ENCODE results near the gene GNMT. TPM values are rescaled to one million over a fixed set of nuclear protein-coding genes. Genes with fewer than 3 reads are reported as not detected.

The GNMT gene
- total and polyA plus RNA-seq, 9 of the 15 experiments (the other 6 are each of a cell fraction or from before 2014, with no cell fraction given), result 0.11 to 0.29 (median 0.15) TPM; not detected in 6

GRCh38 chr6:42989923-42990322 lies 29.4 kb downstream of the GNMT start:
- no TSS peak for BruUV-seq (replicated peaks)
- no peak overlapping the region for H3K4me2 ChIP-seq (ENCODE audit: insufficient read depth, low read length)
- ChIA-PET POLR2A (interaction anchor here (1.2 kb wide), 1 partner anchor 184 kb away, joined by 3 read pairs; no protein-coding TSS in a partner anchor), CTCF (ENCODE audit: low intra/inter-chr PET ratio) (no interaction called here)
- H3K4me1 ChIP-seq (replicated peaks in 1 of 2; ENCODE audit: control insufficient read depth in 2 of 2, insufficient read depth in 2 of 2, low read length in 2 of 2), result peaks cover 27 to 30% of the 10 kb centered on the region in 2 experiments
- H2AFZ ChIP-seq (ENCODE audit: low read depth, low read length), result no peak overlapping the region
- FAIRE-seq (no peak), DNase-seq (ENCODE audit: extremely low read depth in 1 of 4, low spot score in 3 of 4) (no peak), ATAC-seq (no peak)
- H3K9me3 ChIP-seq (replicated peaks; ENCODE audit: control insufficient read depth, insufficient read depth, low read depth, low read length), result no peaks in the 10 kb centered on the region
- peaks cover 26% of the 10 kb centered on the region for H3K79me2 ChIP-seq (ENCODE audit: control insufficient read depth, insufficient read depth, low read length)
- WGBS (ENCODE audit: insufficient coverage, low coverage, missing lambda C conversion rate), result 78% methylated on average over 5 of the region's 5 CpGs
- peaks cover 45% of the 10 kb centered on the region for H3K36me3 ChIP-seq (ENCODE audit: control insufficient read depth, insufficient read depth, low read length)
- in situ Hi-C loops (cut with MboI) (no loop called here), intact Hi-C loops (cut with micrococcal nuclease) (no loop called here)
- no peak overlapping the region for H3K9ac ChIP-seq (ENCODE audit: insufficient read depth in 1 of 2, low read depth in 2 of 2, low read length in 2 of 2)
- H3K9me1 ChIP-seq (ENCODE audit: control insufficient read depth, insufficient read depth, low read length), result peaks cover 12% of the 10 kb centered on the region
- peaks cover 11% of the 10 kb centered on the region for H4K20me1 ChIP-seq (replicated peaks; ENCODE audit: control insufficient read depth, insufficient read depth, low read length)
- H3K4me3 ChIP-seq, result no peak overlapping the region
- no peaks in the 10 kb centered on the region for H3K27me3 ChIP-seq (ENCODE audit: control insufficient read depth in 2 of 2, insufficient read depth in 2 of 2, low read length in 2 of 2)
- H3K27ac ChIP-seq (ENCODE audit: extremely low read depth, low read depth, low read length), result no peak overlapping the region
- TF ChIP-seq BDP1 (IDR thresholded peaks at IDR 0.05; ENCODE audit: insufficient read depth, insufficient read length), result no peak
- TF ChIP-seq ZNF398 (CRISPR knock-in tag; IDR thresholded peaks at IDR 0.05), result no peak
- no peak for TF ChIP-seq ZNF699 (CRISPR knock-in tag; IDR thresholded peaks at IDR 0.05; ENCODE audit: insufficient replicate concordance)
- TF ChIP-seq NR2F6 (CRISPR knock-in tag; IDR thresholded peaks at IDR 0.05), result no peak
- TF ChIP-seq SRSF7 (optimal IDR thresholded peaks at IDR 0.05; ENCODE audit: low read depth, low read length), result no peak
- no peak for TF ChIP-seq ZBTB12 (CRISPR knock-in tag; IDR thresholded peaks at IDR 0.05)
- no peak for TF ChIP-seq BCOR (IDR thresholded peaks at IDR 0.05)
- no peak for TF ChIP-seq MIER1 (IDR thresholded peaks at IDR 0.05; ENCODE audit: low read depth)
- TF ChIP-seq ZNF561 (CRISPR knock-in tag; conservative IDR thresholded peaks at IDR 0.05), result no peak
- TF ChIP-seq ZNF589 (CRISPR knock-in tag; IDR thresholded peaks at IDR 0.05; ENCODE audit: low read depth), result no peak
- no peak for TF ChIP-seq KDM5B (IDR thresholded peaks at IDR 0.05; ENCODE audit: insufficient replicate concordance, low read depth, low read length)
- no peak for TF ChIP-seq CHD4 (IDR thresholded peaks at IDR 0.05; ENCODE audit: insufficient read depth, insufficient replicate concordance, low read depth, low read length, poor library complexity, severe bottlenecking)
- TF ChIP-seq GTF3C2 (IDR thresholded peaks at IDR 0.05; ENCODE audit: borderline replicate concordance, extremely low read depth, insufficient read length), result no peak
- no peak for TF ChIP-seq PKNOX1 (IDR thresholded peaks at IDR 0.05)

All from K562 (cell line).